T-helper 17 cell (primary cell): Measurements from ENCODE around the gene C19orf47. TPM values are rescaled to one million over a fixed set of nuclear protein-coding genes. Genes with fewer than 3 reads are reported as not detected.

ENCODE experiments used
- ATAC-seq: fragments of 150-1000 bp; cut with Tn5 transposase; 2 replicates; pipeline ENCODE4 v1.10.0; 2021; ENCODE audit warnings: mild to moderate bottlenecking, moderate library complexity
- DNase-seq, 3 donors: peaks; one replicate each; pipeline versions ENCODE4 v3.0.0 to v3.0.0-alpha.2; 2020 to 2021
- H3K9me3 ChIP-seq: one replicate; pipeline ENCODE4 v1.7.0; 2013; ENCODE audit warnings: low read length, mild to moderate bottlenecking; ENCODE audit not compliant: control insufficient read depth, poor library complexity, severe bottlenecking
- H3K27ac Mint-ChIP-seq: one replicate; pipeline ENCODE4 v1.8.0; 2022; ENCODE audit warnings: mild to moderate bottlenecking, moderate library complexity, mixed read lengths
- H3K27me3 Mint-ChIP-seq: one replicate; pipeline ENCODE4 v1.8.0; 2022; ENCODE audit warnings: mixed read lengths
- H3K36me3 Mint-ChIP-seq: one replicate; pipeline ENCODE4 v1.8.0; 2022; ENCODE audit warnings: low read depth, mixed read lengths
- H3K4me1 Mint-ChIP-seq: one replicate; pipeline ENCODE4 v1.8.0; 2022; ENCODE audit warnings: mild to moderate bottlenecking, mixed read lengths
- H3K4me3 Mint-ChIP-seq: one replicate; pipeline ENCODE4 v1.8.0; 2022; ENCODE audit warnings: mild to moderate bottlenecking, moderate library complexity, mixed read lengths
- total RNA-seq, 4 donors: library from RNA in 2 of 4; stranded (reverse) in 2 of 4; gene quantifications; one replicate each; pipeline ENCODE4 v1.2.3 and lab custom pipeline; 2022 to 2026

C19orf47 gene
- 10 to 100 TPM in 1 of 2 donors, 1 to 10 TPM in 1; 9.5 to 11.9 TPM for total RNA-seq
- 9.3 to 12.5 reads per million in 2 donors for total RNA-seq (lab: John Stamatoyannopoulos, UW)

- Mint-ChIP-seq H3K4me1 (peaks cover 20% of the 10 kb centered on the region), H3K4me3 (peak within 1 kb of the TSS; percentile 97), H3K27ac (peak within 1 kb of the TSS; percentile 85), H3K36me3 (peaks cover 3% of the 10 kb centered on the region), H3K27me3 (no peaks in the 10 kb centered on the region)
- ATAC-seq = peak; percentile 95
- peak; percentile 96 to 99 (median 97) for DNase-seq
- no peaks in the 10 kb centered on the region for H3K9me3 ChIP-seq
Measured at GRCh38 chr19:40348125-40348913, at the start of gene C19orf47, which contains the start of gene PLD3. Gene C19orf47 (minus strand): TSS chr19:40348397. CDS start chr19:40341857, 6,540 bp downstream. Gene PLD3 (plus strand): TSS chr19:40348695. CDS start chr19:40366484, 17,789 bp downstream.

- no peak for ATAC-seq
- Mint-ChIP-seq H3K27me3 (peaks cover 4% of the 10 kb centered on the region), H3K4me1 (peaks cover 14% of the 10 kb centered on the region), H3K36me3 (peaks cover 4% of the 10 kb centered on the region), H3K27ac (no peak overlapping the region), H3K4me3 (no peak overlapping the region)
- no peaks in the 10 kb centered on the region for H3K9me3 ChIP-seq
- DNase-seq = no peak
Measured at GRCh38 chr19:40397568-40397906, 49.3 kb upstream of the C19orf47 start.

GRCh38 chr19:40396886-40397567, 48.8 kb upstream of the C19orf47 start:
- DNase-seq = no peak
- Mint-ChIP-seq H3K27me3 (peaks cover 4% of the 10 kb centered on the region), H3K4me3 (no peak overlapping the region), H3K4me1 (peaks cover 14% of the 10 kb centered on the region), H3K27ac (no peak overlapping the region), H3K36me3 (peaks cover 4% of the 10 kb centered on the region)
- no peak for ATAC-seq
- H3K9me3 ChIP-seq = no peaks in the 10 kb centered on the region

GRCh38 chr19:40395956-40396355, 47.8 kb upstream of the C19orf47 start:
- peaks cover 4% of the 10 kb centered on the region for H3K36me3 Mint-ChIP-seq
- H3K27me3 Mint-ChIP-seq = peaks cover 4% of the 10 kb centered on the region
- DNase-seq (no peak), ATAC-seq (no peak)
- H3K9me3 ChIP-seq = no peaks in the 10 kb centered on the region
- H3K4me1 Mint-ChIP-seq = peaks cover 14% of the 10 kb centered on the region
- H3K4me3 Mint-ChIP-seq = no peak overlapping the region
- H3K27ac Mint-ChIP-seq = no peak overlapping the region

GRCh38 chr19:40394816-40395210, 46.6 kb upstream of the C19orf47 start:
- peaks cover 10% of the 10 kb centered on the region for H3K4me1 Mint-ChIP-seq
- no peak for ATAC-seq
- no peaks in the 10 kb centered on the region for H3K36me3 Mint-ChIP-seq
- no peaks in the 10 kb centered on the region for H3K9me3 ChIP-seq
- no peak for DNase-seq
- H3K4me3 Mint-ChIP-seq = no peak overlapping the region
- no peaks in the 10 kb centered on the region for H3K27me3 Mint-ChIP-seq
- H3K27ac Mint-ChIP-seq = no peak overlapping the region

GRCh38 chr19:40393894-40394815, 46.0 kb upstream of the C19orf47 start:
- Mint-ChIP-seq H3K27me3 (no peaks in the 10 kb centered on the region), H3K4me1 (peaks cover 3% of the 10 kb centered on the region), H3K27ac (no peak overlapping the region), H3K36me3 (no peaks in the 10 kb centered on the region), H3K4me3 (no peak overlapping the region)
- ATAC-seq (no peak), DNase-seq (no peak)
- no peaks in the 10 kb centered on the region for H3K9me3 ChIP-seq

- no peaks in the 10 kb centered on the region for H3K4me1 Mint-ChIP-seq
- DNase-seq (no peak), ATAC-seq (no peak)
- H3K9me3 ChIP-seq = no peaks in the 10 kb centered on the region
- H3K36me3 Mint-ChIP-seq = no peaks in the 10 kb centered on the region
- H3K27me3 Mint-ChIP-seq = no peaks in the 10 kb centered on the region
- no peak overlapping the region for H3K4me3 Mint-ChIP-seq
- H3K27ac Mint-ChIP-seq = peak overlapping the region; percentile 16
Measured at GRCh38 chr19:40392894-40393517, 44.8 kb upstream of the C19orf47 start.

- no peak overlapping the region for H3K27ac Mint-ChIP-seq
- DNase-seq (no peak), ATAC-seq (no peak)
- H3K36me3 Mint-ChIP-seq = no peaks in the 10 kb centered on the region
- no peak overlapping the region for H3K4me3 Mint-ChIP-seq
- H3K4me1 Mint-ChIP-seq = no peaks in the 10 kb centered on the region
- no peaks in the 10 kb centered on the region for H3K9me3 ChIP-seq
- no peaks in the 10 kb centered on the region for H3K27me3 Mint-ChIP-seq
Measured at GRCh38 chr19:40392123-40392522, 43.9 kb upstream of the C19orf47 start.

- ATAC-seq = no peak
- H3K4me3 Mint-ChIP-seq = no peak within 1 kb of the TSS
Measured at GRCh38 chr19:40390084-40390742, 42.0 kb upstream of the C19orf47 start, which contains the start of gene HIPK4. Gene HIPK4 (minus strand): TSS chr19:40390181. CDS start chr19:40389902, 279 bp downstream.

GRCh38 chr19:40389404-40390083, 41.3 kb upstream of the C19orf47 start:
- Mint-ChIP-seq H3K4me1 (peaks cover 4% of the 10 kb centered on the region), H3K27ac (no peak overlapping the region), H3K36me3 (no peaks in the 10 kb centered on the region), H3K27me3 (peaks cover 6% of the 10 kb centered on the region), H3K4me3 (no peak overlapping the region)
- no peak for DNase-seq
- no peaks in the 10 kb centered on the region for H3K9me3 ChIP-seq
- ATAC-seq = no peak

More at GRCh38 chr19:40390084-40390742, 42.0 kb upstream of the C19orf47 start, which contains the start of gene HIPK4:
- Mint-ChIP-seq H3K36me3 (no peaks in the 10 kb centered on the region), H3K4me1 (peaks cover 1% of the 10 kb centered on the region), H3K27me3 (peaks cover 1% of the 10 kb centered on the region), H3K27ac (no peak within 1 kb of the TSS)
- no peaks in the 10 kb centered on the region for H3K9me3 ChIP-seq
- DNase-seq = no peak

GRCh38 chr19:40388481-40388880, 40.3 kb upstream of the C19orf47 start:
- peaks cover 4% of the 10 kb centered on the region for H3K4me1 Mint-ChIP-seq
- H3K4me3 Mint-ChIP-seq = no peak overlapping the region
- H3K27me3 Mint-ChIP-seq = peaks cover 6% of the 10 kb centered on the region

More at GRCh38 chr19:40388481-40388880, 40.3 kb upstream of the C19orf47 start:
- DNase-seq = no peak
- Mint-ChIP-seq H3K27ac (no peak overlapping the region), H3K36me3 (no peaks in the 10 kb centered on the region)
- no peak for ATAC-seq
- H3K9me3 ChIP-seq = no peaks in the 10 kb centered on the region
